Esophagus squamous epithelium (tissue), 4 donors: Measurements from ENCODE around the gene ABHD6.

ENCODE experiments used
- CTCF ChIP-seq, 6 experiments: fragments of 450-650 bp in 4 of 6; fragments of 200-600 bp in 2 of 6; sonication (generic) in 2 of 6; IDR thresholded peaks; one replicate each; pipeline ENCODE4 v1.5.1; 2016 to 2019; ENCODE audit warnings: antibody characterized with exemption in 6 of 6, mild to moderate bottlenecking in 4 of 6, moderate library complexity in 4 of 6
- POLR2A ChIP-seq, 4 donors: fragments of 450-650 bp; IDR thresholded peaks; one replicate each; pipeline ENCODE4 v1.6.1; 2017; ENCODE audit warnings: antibody characterized with exemption in 4 of 4, mild to moderate bottlenecking in 4 of 4, moderate library complexity in 3 of 4

- TF ChIP-seq POLR2A (IDR thresholded peaks at IDR 0.05) (no peak), CTCF (IDR thresholded peaks at IDR 0.05) (no peak)
Measured at GRCh38 chr3:58204720-58205119, 32.9 kb upstream of the ABHD6 start.
